Neural progenitor cell (in vitro differentiated cells): ENCODE measurements around the gene OOSP2. TPM values are rescaled to one million over a fixed set of nuclear protein-coding genes. Genes with fewer than 3 reads are reported as not detected.

Experiments
- DNase-seq: peaks from one replicate; pipeline ENCODE4 v3.0.0-alpha.2; 2016; ENCODE audit warnings: low spot score
- H2AFZ ChIP-seq: fragments of 200-600 bp; sonication (generic); replicated peaks from 2 replicates; pipeline ENCODE4 v1.6.1; 2016; ENCODE audit warnings: antibody characterized with exemption
- H3F3A ChIP-seq: fragments of 200-600 bp; sonication (generic); 2 replicates; pipeline ENCODE4 v1.6.1; 2016; ENCODE audit warnings: antibody characterized with exemption, low read depth
- H3K27ac ChIP-seq: fragments of 200-600 bp; sonication (generic); 2 replicates; pipeline ENCODE4 v1.5.1; 2016; ENCODE audit warnings: mild to moderate bottlenecking
- H3K27me3 ChIP-seq: fragments of 200-600 bp; sonication (generic); 2 replicates; pipeline ENCODE4 v1.6.1; 2016; ENCODE audit warnings: mild to moderate bottlenecking, moderate library complexity
- H3K36me3 ChIP-seq: fragments of 200-600 bp; sonication (generic); 2 replicates; pipeline ENCODE4 v1.5.1; 2016
- H3K4me1 ChIP-seq: fragments of 200-600 bp; sonication (generic); 2 replicates; pipeline ENCODE4 v1.6.1; 2016; ENCODE audit warnings: mixed run types
- H3K4me2 ChIP-seq: fragments of 200-600 bp; sonication (generic); 2 replicates; pipeline ENCODE4 v1.6.1; 2016
- H3K4me3 ChIP-seq: fragments of 200-600 bp; sonication (generic); 2 replicates; pipeline ENCODE4 v1.5.1; 2016
- H3K79me2 ChIP-seq: fragments of 200-600 bp; sonication (generic); 2 replicates; pipeline ENCODE4 v1.6.1; 2016; ENCODE audit warnings: low read depth
- H3K9ac ChIP-seq: fragments of 200-600 bp; sonication (generic); 2 replicates; pipeline ENCODE4 v1.6.1; 2016
- H3K9me3 ChIP-seq: fragments of 200-600 bp; sonication (generic); 2 replicates; pipeline ENCODE4 v1.5.1; 2016; ENCODE audit warnings: low read depth
- H4K20me1 ChIP-seq: fragments of 200-600 bp; sonication (generic); 2 replicates; pipeline ENCODE4 v1.6.1; 2016; ENCODE audit warnings: low read depth
- H3K27ac Mint-ChIP-seq: 3 replicates; pipeline ENCODE4 v1.8.0; 2021; ENCODE audit warnings: mixed read lengths
- H3K27me3 Mint-ChIP-seq: 2 replicates; pipeline ENCODE4 v1.8.0; 2022; ENCODE audit warnings: low read depth, mild to moderate bottlenecking, inconsistent platforms, moderate library complexity, mixed read lengths; ENCODE audit not compliant: insufficient read depth
- H3K36me3 Mint-ChIP-seq: 3 replicates; pipeline ENCODE4 v1.8.0; 2021; ENCODE audit warnings: mixed read lengths
- H3K4me1 Mint-ChIP-seq: 3 replicates; pipeline ENCODE4 v1.8.0; 2021; ENCODE audit warnings: mixed read lengths
- H3K4me3 Mint-ChIP-seq: 3 replicates; pipeline ENCODE4 v1.8.0; 2021; ENCODE audit warnings: mild to moderate bottlenecking, moderate library complexity, mixed read lengths
- H3K9me3 Mint-ChIP-seq: 3 replicates; pipeline ENCODE4 v1.8.0; 2020; ENCODE audit warnings: mixed read lengths
- CTCF ChIP-seq: fragments of 200-600 bp; sonication (generic); IDR thresholded peaks from 2 replicates; pipeline ENCODE4 v1.5.1; 2017; ENCODE audit warnings: antibody characterized with exemption, mild to moderate bottlenecking
- EZH2 ChIP-seq: fragments of 200-600 bp; sonication (generic); IDR thresholded peaks from 2 replicates; pipeline ENCODE4 v1.6.1; 2017; ENCODE audit warnings: antibody characterized with exemption, mild to moderate bottlenecking, moderate library complexity
- EZH2phosphoT487 ChIP-seq: fragments of 200-600 bp; sonication (generic); IDR thresholded peaks from 2 replicates; pipeline ENCODE4 v1.6.1; 2017; ENCODE audit warnings: antibody characterized with exemption
- total RNA-seq: library from RNA; depleted of rRNA; stranded (reverse); fragments of >200 nt; gene quantifications from 2 replicates; pipeline ENCODE4 v1.2.3, GENCODE V29; 2015; ENCODE audit warnings: low replicate concordance

The OOSP2 gene
- total RNA-seq, 1 donor from 2014 or later = not detected

DNA sequence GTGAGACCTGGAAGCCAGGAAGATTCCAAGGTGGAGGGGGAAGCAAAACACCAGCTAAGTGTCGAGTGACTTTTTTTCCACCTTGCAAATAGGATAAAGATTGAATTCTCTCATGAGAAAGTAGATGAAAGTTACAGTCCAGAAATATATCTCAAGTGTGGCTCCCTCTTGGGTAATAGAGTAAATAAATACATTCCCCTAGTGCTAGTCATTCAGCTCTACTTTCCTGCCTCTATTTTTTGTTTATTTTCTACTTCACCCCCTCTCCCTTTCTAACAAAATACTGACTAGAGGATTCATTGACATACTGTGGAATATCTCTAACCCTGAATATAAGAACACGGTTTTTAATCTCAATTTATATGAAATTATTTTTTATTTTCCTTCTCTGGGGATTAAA, 42.4 kb upstream of the OOSP2 start:
- TF ChIP-seq EZH2 = no peak
- TF ChIP-seq CTCF = no peak
- TF ChIP-seq EZH2phosphoT487 = no peak
- H3K36me3 Mint-ChIP-seq = no peaks in the 10 kb centered on the region

DNA sequence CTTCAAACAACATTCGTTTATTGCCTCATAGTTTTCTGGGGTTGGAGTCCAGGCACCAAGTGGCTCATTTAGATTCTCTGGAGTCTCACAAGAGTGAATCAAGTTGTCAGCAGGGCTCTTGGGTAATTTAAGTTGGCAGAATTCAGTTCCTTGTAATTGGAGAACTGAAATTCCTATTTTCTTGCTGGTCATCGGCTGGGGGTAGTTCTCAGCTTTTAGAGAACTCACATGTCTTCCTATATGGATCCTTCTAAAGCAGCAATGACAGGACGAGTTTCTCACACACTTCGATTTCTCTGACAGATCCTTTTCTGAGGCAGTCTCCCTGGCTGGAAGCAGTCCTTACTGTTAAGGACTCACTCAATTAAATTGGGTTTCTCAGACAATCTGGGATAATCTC, 40.5 kb upstream of the OOSP2 start:
- Histone ChIP-seq H3K36me3 (no peaks in the 10 kb centered on the region), H3K4me1 (no peaks in the 10 kb centered on the region), H3K9me3 (no peaks in the 10 kb centered on the region), H3K27me3 (no peaks in the 10 kb centered on the region), H3K79me2 (no peaks in the 10 kb centered on the region), H3K4me2 (no peak overlapping the region), H4K20me1 (no peaks in the 10 kb centered on the region), H3F3A (no peaks in the 10 kb centered on the region), H3K9ac (no peak overlapping the region), H3K4me3 (no peak overlapping the region), H3K27ac (no peak overlapping the region), H2AFZ (peak overlapping the region; percentile 12)
- peaks cover 2% of the 10 kb centered on the region for H3K27me3 Mint-ChIP-seq
- H3K4me3 Mint-ChIP-seq = no peak overlapping the region
- peak; percentile 5 for DNase-seq
- H3K9me3 Mint-ChIP-seq = no peaks in the 10 kb centered on the region
- H3K4me1 Mint-ChIP-seq = no peaks in the 10 kb centered on the region
- no peaks in the 10 kb centered on the region for H3K36me3 Mint-ChIP-seq
- TF ChIP-seq EZH2phosphoT487 = no peak
- H3K27ac Mint-ChIP-seq = no peak overlapping the region

More for the DNA sequence above, 42.4 kb upstream of the OOSP2 start:
- Mint-ChIP-seq H3K4me3 (no peak overlapping the region), H3K9me3 (no peaks in the 10 kb centered on the region), H3K4me1 (no peaks in the 10 kb centered on the region), H3K27me3 (peaks cover 2% of the 10 kb centered on the region), H3K27ac (no peak overlapping the region)
- Histone ChIP-seq H2AFZ (no peak overlapping the region), H3K4me1 (no peaks in the 10 kb centered on the region), H3K9me3 (no peaks in the 10 kb centered on the region), H3F3A (no peaks in the 10 kb centered on the region), H3K27me3 (no peaks in the 10 kb centered on the region), H3K79me2 (no peaks in the 10 kb centered on the region), H3K36me3 (no peaks in the 10 kb centered on the region), H3K27ac (no peak overlapping the region), H4K20me1 (no peaks in the 10 kb centered on the region), H3K4me3 (no peak overlapping the region), H3K9ac (no peak overlapping the region), H3K4me2 (no peak overlapping the region)
- DNase-seq = no peak

DNA sequence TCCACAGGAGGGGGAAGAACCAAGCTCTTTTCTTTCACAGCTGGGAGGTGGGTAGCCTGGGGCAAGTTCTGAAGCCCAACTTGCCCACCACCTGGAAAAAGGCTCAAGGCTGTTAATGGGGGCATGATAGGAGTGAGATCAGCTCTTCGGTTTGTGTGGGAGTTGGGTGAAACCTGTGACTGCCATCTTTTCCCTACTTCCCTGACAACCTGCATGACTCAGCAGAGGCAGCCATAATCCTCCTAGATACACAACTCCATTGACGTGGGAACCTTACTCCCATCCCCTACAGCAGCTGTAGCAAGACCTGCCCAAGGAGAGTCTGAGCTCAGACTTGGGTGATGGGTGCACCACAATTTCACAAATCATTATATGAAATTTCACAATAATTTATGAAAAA, 36.5 kb upstream of the OOSP2 start:
- Histone ChIP-seq H3K4me3 (no peak overlapping the region), H3K79me2 (no peaks in the 10 kb centered on the region), H3K36me3 (no peaks in the 10 kb centered on the region), H3K9ac (no peak overlapping the region), H3K4me2 (no peak overlapping the region), H3K27me3 (no peaks in the 10 kb centered on the region), H4K20me1 (no peaks in the 10 kb centered on the region), H3K4me1 (no peaks in the 10 kb centered on the region), H3K27ac (no peak overlapping the region), H3K9me3 (no peaks in the 10 kb centered on the region), H3F3A (no peaks in the 10 kb centered on the region), H2AFZ (no peak overlapping the region)
- Mint-ChIP-seq H3K36me3 (no peaks in the 10 kb centered on the region), H3K4me1 (no peaks in the 10 kb centered on the region), H3K4me3 (no peak overlapping the region), H3K27me3 (no peaks in the 10 kb centered on the region), H3K27ac (no peak overlapping the region), H3K9me3 (no peaks in the 10 kb centered on the region)
- no peak for DNase-seq
- TF ChIP-seq EZH2phosphoT487 (no peak), EZH2 (no peak), CTCF (no peak)

- Histone ChIP-seq H3K4me3 (no peak overlapping the region), H3K9ac (no peak overlapping the region), H3K27ac (no peak overlapping the region), H3F3A (no peaks in the 10 kb centered on the region), H3K79me2 (no peaks in the 10 kb centered on the region), H3K4me2 (no peak overlapping the region), H4K20me1 (no peaks in the 10 kb centered on the region), H3K9me3 (no peaks in the 10 kb centered on the region), H3K36me3 (no peaks in the 10 kb centered on the region), H3K27me3 (no peaks in the 10 kb centered on the region), H2AFZ (no peak overlapping the region), H3K4me1 (no peaks in the 10 kb centered on the region)
- no peak for TF ChIP-seq EZH2phosphoT487
- no peak for TF ChIP-seq CTCF
- no peak for TF ChIP-seq EZH2
- H3K9me3 Mint-ChIP-seq = no peaks in the 10 kb centered on the region
- H3K36me3 Mint-ChIP-seq = no peaks in the 10 kb centered on the region
- no peaks in the 10 kb centered on the region for H3K27me3 Mint-ChIP-seq
- H3K4me1 Mint-ChIP-seq = peaks cover 2% of the 10 kb centered on the region
- DNase-seq = no peak
- no peak overlapping the region for H3K4me3 Mint-ChIP-seq
- H3K27ac Mint-ChIP-seq = no peak overlapping the region
These were observed 34.8 kb upstream of the OOSP2 start for GRCh38 chr11:60005360-60005759.
